ENCODE data around the gene CACNA1C. TPM values are rescaled to one million over a fixed set of nuclear protein-coding genes. Genes with fewer than 3 reads are reported as not detected.

Gene CACNA1C
- total and polyA plus RNA-seq, 2 donors from 2014 or later = 1.6 to 17.4 TPM

- H3K9ac ChIP-seq (ENCODE audit: low read length in 3 of 3) = no peak overlapping the region
- H3K27ac ChIP-seq (ENCODE audit: low read depth in 2 of 2, low read length in 2 of 2) = peak overlapping the region in 1 of 2 donors; percentile 48
- no peaks in the 10 kb centered on the region for H3K27me3 ChIP-seq (ENCODE audit: control insufficient read depth, insufficient read depth, low read length)
- H3K9me3 ChIP-seq (ENCODE audit: control insufficient read depth in 2 of 3, insufficient read depth in 1 of 3, low read length in 3 of 3) = no peaks in the 10 kb centered on the region
- intact Hi-C loops (cut with DNase I) = no loop called here
- H3K36me3 ChIP-seq (ENCODE audit: control insufficient read depth in 2 of 3, insufficient read depth in 3 of 3, low read length in 3 of 3) = no peaks in the 10 kb centered on the region
- FAIRE-seq (no peak), DNase-seq (no peak)
- TF ChIP-seq CTCF (IDR thresholded peaks at IDR 0.05; ENCODE audit: borderline replicate concordance, extremely low read depth, insufficient read depth) = no peak
- no peak overlapping the region for H3K4me3 ChIP-seq (ENCODE audit: low read length in 3 of 3)
- H3K4me1 ChIP-seq (ENCODE audit: control insufficient read depth in 2 of 3, insufficient read depth in 2 of 3, low read depth in 1 of 3, low read length in 3 of 3) = peaks cover 0 to 9% (median 6%) of the 10 kb centered on the region in 3 donors
These were observed 39.7 kb upstream of the CACNA1C start for GRCh38 chr12:2013086-2013485.

GRCh38 chr12:2013527-2014223 is 39.1 kb upstream of the CACNA1C start:
- H3K9ac ChIP-seq (ENCODE audit: low read length in 3 of 3) = peak overlapping the region in 1 of 3 donors; percentile 20
- no peak for TF ChIP-seq CTCF (IDR thresholded peaks at IDR 0.05; ENCODE audit: borderline replicate concordance, extremely low read depth, insufficient read depth)
- H3K9me3 ChIP-seq (ENCODE audit: control insufficient read depth in 2 of 3, insufficient read depth in 1 of 3, low read length in 3 of 3) = no peaks in the 10 kb centered on the region
- H3K36me3 ChIP-seq (ENCODE audit: control insufficient read depth in 2 of 3, insufficient read depth in 3 of 3, low read length in 3 of 3) = no peaks in the 10 kb centered on the region
- FAIRE-seq (peak; percentile 68), DNase-seq (peak in 4 of 5 donors; percentile 24 to 83 (median 74))
- intact Hi-C loops (cut with DNase I) = no loop called here
- no peaks in the 10 kb centered on the region for H3K27me3 ChIP-seq (ENCODE audit: control insufficient read depth, insufficient read depth, low read length)
- H3K27ac ChIP-seq (ENCODE audit: low read depth in 2 of 2, low read length in 2 of 2) = peak overlapping the region; percentile 48 to 59
- no peak overlapping the region for H3K4me3 ChIP-seq (ENCODE audit: low read length in 3 of 3)
- H3K4me1 ChIP-seq (ENCODE audit: control insufficient read depth in 2 of 3, insufficient read depth in 2 of 3, low read depth in 1 of 3, low read length in 3 of 3) = peaks cover 0 to 9% (median 6%) of the 10 kb centered on the region in 3 donors

GRCh38 chr12:2014231-2014630 is 38.6 kb upstream of the CACNA1C start:
- intact Hi-C loops (cut with DNase I) = no loop called here
- no peak for TF ChIP-seq CTCF (IDR thresholded peaks at IDR 0.05; ENCODE audit: borderline replicate concordance, extremely low read depth, insufficient read depth)
- Histone ChIP-seq H3K4me3 (ENCODE audit: low read length in 3 of 3) (no peak overlapping the region), H3K27me3 (ENCODE audit: control insufficient read depth, insufficient read depth, low read length) (no peaks in the 10 kb centered on the region), H3K9me3 (ENCODE audit: control insufficient read depth in 2 of 3, insufficient read depth in 1 of 3, low read length in 3 of 3) (no peaks in the 10 kb centered on the region), H3K9ac (ENCODE audit: low read length in 3 of 3) (no peak overlapping the region), H3K4me1 (ENCODE audit: control insufficient read depth in 2 of 3, insufficient read depth in 2 of 3, low read depth in 1 of 3, low read length in 3 of 3) (peaks cover 0 to 9% (median 6%) of the 10 kb centered on the region in 3 donors), H3K36me3 (ENCODE audit: control insufficient read depth in 2 of 3, insufficient read depth in 3 of 3, low read length in 3 of 3) (no peaks in the 10 kb centered on the region), H3K27ac (ENCODE audit: low read depth in 2 of 2, low read length in 2 of 2) (no peak overlapping the region)
- no peak for FAIRE-seq
- no peak for DNase-seq
